NK-92 treated with Interleukin-12 subunit alpha and Interleukin-12 subunit beta, amount 100 ng/mL, for 24 hours (cell line): Measurements from ENCODE around the gene PMPCB.
A peak's percentile ranks its signal among the peaks of the same experiment; 100 is the strongest.

Experiments
- DNase-seq: peaks from one replicate; lab custom pipeline; 2025; lab: John Stamatoyannopoulos, UW

PMPCB gene

GRCh38 chr7:103325744-103326143, 28.5 kb downstream of the PMPCB start:
- DNase-seq = no peak

DNA sequence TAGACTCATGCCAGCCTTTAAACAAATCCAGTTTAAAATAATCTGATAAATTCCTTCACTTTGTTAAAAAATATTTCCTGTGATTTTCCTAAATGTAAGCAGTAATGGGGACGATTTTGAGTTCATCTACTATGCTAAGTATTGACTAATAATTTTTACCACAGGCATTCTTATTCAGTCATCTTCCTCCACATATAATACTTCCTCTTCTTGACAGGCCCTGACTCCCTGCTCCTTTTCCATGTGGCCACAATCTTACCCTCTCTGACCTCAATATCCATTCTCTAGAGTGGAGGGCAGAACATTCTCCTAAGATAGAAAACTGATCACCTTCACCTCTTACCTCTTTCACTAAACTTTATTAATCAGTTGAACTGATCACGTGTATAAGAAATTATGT, 39.5 kb downstream of the PMPCB start:
- no peak for DNase-seq

GRCh38 chr7:103338864-103339263, 41.6 kb downstream of the PMPCB start:
- DNase-seq = no peak

GRCh38 chr7:103341466-103341865, 44.2 kb downstream of the PMPCB start:
- no peak for DNase-seq

DNA sequence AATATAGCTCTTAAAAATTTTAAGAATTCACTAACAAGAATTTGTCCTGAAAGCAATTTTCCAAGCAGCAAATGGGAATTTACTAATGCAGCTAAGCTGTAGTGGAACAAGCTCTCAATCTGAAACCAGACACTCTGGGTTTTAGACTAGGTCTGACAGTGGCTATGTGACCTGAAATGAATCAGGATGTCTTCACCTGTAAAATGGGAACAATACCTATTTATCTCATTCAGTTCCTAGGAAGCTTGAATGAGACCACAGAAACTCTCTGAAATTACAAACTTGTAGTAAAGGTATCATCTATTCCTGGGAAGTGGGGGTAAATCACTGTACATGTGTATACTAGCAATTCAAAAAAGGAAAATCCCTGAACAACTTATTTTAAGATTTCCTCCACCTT, 46.1 kb downstream of the PMPCB start:
- no peak for DNase-seq

DNA sequence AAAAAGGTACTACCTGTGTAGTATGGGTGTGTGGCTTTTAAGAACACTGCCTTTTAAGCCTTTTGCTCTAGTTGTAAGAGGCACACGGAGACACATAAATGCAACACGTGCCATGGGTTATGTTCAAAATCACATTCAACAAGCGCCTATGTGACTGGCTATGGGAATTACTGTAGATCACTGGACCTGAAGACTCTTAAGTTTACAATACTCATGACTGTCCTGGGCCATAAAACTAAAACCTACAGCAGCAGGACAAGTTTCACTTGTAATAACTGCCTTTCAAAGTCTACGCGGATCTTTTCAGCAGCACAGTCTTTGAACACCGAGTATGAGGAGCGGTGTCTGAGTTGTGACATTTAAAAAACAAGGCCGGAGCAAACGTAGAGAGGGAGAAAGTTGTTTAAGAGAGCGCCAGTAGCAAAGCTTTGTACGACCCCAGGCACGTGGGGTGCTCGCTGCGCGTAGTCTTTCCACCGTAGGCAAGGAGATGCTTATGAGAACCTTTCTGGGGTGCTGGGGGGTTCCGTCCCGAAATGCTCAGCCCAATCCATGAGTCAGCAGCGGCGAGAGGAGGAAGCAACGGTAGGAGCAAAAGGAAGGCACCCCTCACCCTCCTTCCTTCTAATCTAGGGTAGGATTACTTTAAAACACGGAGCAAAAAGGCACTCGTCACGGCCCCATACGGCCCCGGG, 46.7 kb downstream of the PMPCB start:
- peak; percentile 31 for DNase-seq

DNA sequence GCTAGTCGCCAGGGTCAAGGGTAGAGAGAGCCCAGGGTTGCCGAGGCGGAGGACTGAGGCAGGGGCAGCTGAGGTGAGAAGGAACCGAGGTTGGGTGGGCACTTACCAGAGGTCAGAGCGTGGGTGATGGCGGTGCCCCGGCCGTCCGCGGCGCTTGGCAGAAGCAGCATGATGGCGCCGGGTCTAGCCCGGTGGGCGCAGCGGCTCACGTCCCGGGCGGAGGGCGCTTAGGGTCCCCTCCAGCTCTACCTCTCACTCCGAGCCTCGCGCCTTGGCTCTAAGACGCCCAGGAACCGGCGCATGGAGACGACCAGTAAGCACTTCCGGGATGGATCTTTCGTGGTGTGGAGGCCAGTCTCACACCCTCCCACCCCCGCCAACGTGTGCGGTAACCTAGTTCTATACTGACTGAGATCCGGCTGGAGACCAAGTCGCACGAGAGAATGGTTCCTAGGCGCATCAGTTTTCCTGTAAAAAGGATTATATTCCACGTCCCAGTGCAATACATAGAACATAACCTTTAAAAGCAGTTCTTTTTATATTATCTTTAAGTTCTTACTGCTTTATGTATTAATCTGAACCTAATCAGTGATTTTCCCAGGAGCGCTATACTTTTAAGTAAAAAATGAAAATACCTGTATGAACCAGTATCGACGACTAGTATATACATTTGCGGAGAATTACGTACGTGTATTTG, 47.4 kb downstream of the PMPCB start, which contains the start of gene DNAJC2:
Gene DNAJC2, minus strand, starts transcription at position 315 of the 697 bp plus-strand sequence. Its CDS starts 145 bp downstream, at position 170.
- peak; percentile 78 for DNase-seq

DNA sequence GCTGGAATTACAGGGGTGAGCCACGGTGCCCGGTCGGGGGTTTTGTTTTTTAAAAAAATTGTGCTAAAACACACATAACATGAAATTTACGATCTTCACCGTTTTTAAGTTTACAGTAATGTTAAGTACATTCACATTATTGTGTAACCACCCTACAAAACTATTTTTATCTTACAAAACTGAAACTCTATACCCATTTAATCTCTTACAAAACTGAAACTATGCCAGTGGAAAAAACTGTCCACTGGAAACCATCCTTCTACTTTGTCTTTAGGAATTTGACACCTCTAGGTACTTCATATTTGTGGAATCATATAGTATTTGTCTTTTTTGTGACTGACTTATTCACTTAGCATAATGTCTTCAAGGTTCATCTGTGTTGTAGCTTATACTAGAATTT, 49.2 kb downstream of the PMPCB start:
- no peak for DNase-seq

GRCh38 chr7:103347507-103348267, 50.5 kb downstream of the PMPCB start, which contains the start of gene PSMC2:
TSS of gene PSMC2 (plus strand) at chr7:103347643. CDS start at chr7:103347712, 69 bp downstream.
- peak; percentile 71 for DNase-seq

GRCh38 chr7:103348452-103348851, 51.2 kb downstream of the PMPCB start:
- no peak for DNase-seq

DNA sequence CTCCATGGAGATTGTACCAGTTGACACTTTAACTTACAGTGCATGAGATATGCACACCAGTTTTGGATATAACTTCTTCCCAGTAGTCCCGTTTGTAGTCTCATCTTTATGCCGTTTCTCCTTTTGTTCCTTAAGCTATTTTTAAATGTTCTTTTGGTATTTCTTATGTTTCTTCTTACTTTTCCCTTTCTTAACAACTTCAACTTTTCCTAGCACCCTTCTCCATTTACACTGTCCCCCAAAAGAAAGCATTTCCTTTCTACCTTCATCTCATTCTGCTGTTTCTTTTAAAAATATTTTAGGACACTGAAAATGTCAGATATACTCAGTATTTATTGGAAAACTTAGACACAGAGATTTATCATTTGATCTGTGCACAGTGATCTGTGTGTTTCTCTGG, 51.7 kb downstream of the PMPCB start:
- DNase-seq = no peak

GRCh38 chr7:103349805-103350204, 52.6 kb downstream of the PMPCB start:
- no peak for DNase-seq
